Upper lobe of left lung (tissue), 6 donors: ENCODE measurements around the gene SSNA1. TPM values are rescaled to one million over a fixed set of nuclear protein-coding genes. Genes with fewer than 3 reads are reported as not detected.

Experiments used
- ATAC-seq, 2 donors: fragments of 200-7000 bp; cut with Tn5 transposase; one replicate each; pipeline ENCODE4 v1.9.1; 2022; ENCODE audit warnings: mild to moderate bottlenecking in 2 of 2, moderate library complexity in 2 of 2; ENCODE audit not compliant: low FRiP score in 2 of 2
- DNase-seq, 2 donors: peaks; one replicate each; pipeline ENCODE4 v3.0.0-alpha.2; 2019 to 2020
- H3K27ac ChIP-seq, 4 donors: fragments of 200-600 bp; sonication (generic); one replicate each; pipeline ENCODE4 v1.5.1; 2016 to 2019
- H3K27me3 ChIP-seq, 4 donors: fragments of 200-600 bp; sonication (generic); one replicate each; pipeline ENCODE4 v1.5.1; 2017 to 2019
- H3K36me3 ChIP-seq, 4 donors: fragments of 200-600 bp; sonication (generic); one replicate each; pipeline ENCODE4 v1.5.1; 2016 to 2019
- H3K4me1 ChIP-seq, 4 donors: fragments of 200-600 bp; sonication (generic); one replicate each; pipeline ENCODE4 v1.5.1; 2018 to 2019
- H3K4me3 ChIP-seq, 4 donors: fragments of 200-600 bp; sonication (generic); one replicate each; pipeline ENCODE4 v1.5.1; 2017 to 2019; ENCODE audit warnings: mild to moderate bottlenecking in 2 of 4, moderate library complexity in 1 of 4
- H3K9me3 ChIP-seq, 4 donors: fragments of 200-600 bp; sonication (generic); one replicate each; pipeline ENCODE4 v1.5.1; 2018 to 2019
- EP300 ChIP-seq, 4 donors: sonication (generic); formaldehyde crosslinking; IDR thresholded peaks; one replicate each; pipeline ENCODE4 v1.5.1; 2017; ENCODE audit warnings: antibody characterized with exemption in 4 of 4, control low read depth in 2 of 4
- POLR2A ChIP-seq, 4 donors: fragments of 450-650 bp; IDR thresholded peaks; one replicate each; pipeline ENCODE4 v1.5.1; 2016 to 2017; ENCODE audit warnings: antibody characterized with exemption in 4 of 4, mild to moderate bottlenecking in 2 of 4
- POLR2AphosphoS5 ChIP-seq, 2 donors: sonication (generic); formaldehyde crosslinking; IDR thresholded peaks; one replicate each; pipeline ENCODE4 v1.5.1; 2017; ENCODE audit warnings: antibody characterized with exemption in 2 of 2
- WGBS, 2 donors: methylation state at CpG; one replicate each; pipeline ENCODE4 v1.1.5; 2017 to 2018; 5-methylcytosine and 5-hydroxymethylcytosine counted together
- total RNA-seq, 6 donors: library from RNA; depleted of rRNA in 4 of 6; stranded (reverse); fragments of >200 nt in 4 of 6; gene quantifications; one replicate each; pipeline versions ENCODE4 v1.1.0 to v1.2.1, GENCODE V29; 2016 to 2021
- TF ChIP-seq, protein P1 (sequence below), 6 experiments: fragments of 450-650 bp in 4 of 6; fragments of 200-600 bp in 2 of 6; sonication (generic) in 2 of 6; IDR thresholded peaks; one replicate each; pipeline ENCODE4 v1.5.1; 2016 to 2019; ENCODE audit warnings: antibody characterized with exemption in 6 of 6
- donor health status: DM: no; HTN: no; CAD: no; lungs with moderate emphysema.
- donor health status: DM: no; HTN: yes; CAD: no; lungs with severe emphysema.

The SSNA1 gene
- total RNA-seq, 6 donors from 2014 or later = 39.8 to 110 (median 73.0) TPM

DNA sequence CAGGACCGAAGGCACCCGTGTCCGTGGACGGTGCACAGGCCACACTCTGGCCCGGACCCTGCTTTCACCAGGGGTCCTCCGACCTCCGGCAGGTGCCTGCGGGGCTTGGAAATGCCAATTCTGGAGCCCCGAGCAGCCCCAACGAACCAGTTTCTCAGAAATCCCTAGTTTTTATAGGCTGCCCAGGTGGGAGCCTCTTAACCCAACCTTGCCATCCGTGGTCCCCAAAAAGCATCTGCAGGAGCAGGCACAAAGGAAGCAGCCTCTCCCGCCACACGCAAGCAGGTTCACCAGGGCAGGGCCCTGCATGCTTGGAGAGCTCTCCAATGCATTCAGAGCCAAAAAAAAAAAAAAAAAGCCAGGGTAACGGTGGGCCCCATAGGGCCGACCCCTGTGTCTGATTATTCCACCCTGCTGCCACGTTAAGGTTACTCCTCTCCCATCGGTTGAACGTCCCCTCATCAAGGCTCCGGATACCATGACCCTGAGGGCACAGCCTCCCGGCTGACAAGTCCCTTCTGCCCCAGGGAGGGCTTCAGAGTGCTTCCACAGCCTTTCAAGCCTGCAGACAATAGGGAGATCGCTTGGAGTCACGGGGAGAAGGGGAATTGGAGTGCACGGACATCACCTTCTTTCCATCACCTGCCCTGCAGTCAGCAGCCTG lies 12.9 kb downstream of the SSNA1 start:
- DNase-seq (no peak), ATAC-seq (no peak)
- Histone ChIP-seq H3K27ac (peak overlapping the region; percentile 83 to 92 (median 86)), H3K36me3 (peaks cover 0 to 4% (median 0%) of the 10 kb centered on the region in 4 donors), H3K27me3 (no peaks in the 10 kb centered on the region), H3K4me3 (peak overlapping the region; percentile 52 to 94 (median 76)), H3K4me1 (peaks cover 38 to 86% (median 66%) of the 10 kb centered on the region in 4 donors), H3K9me3 (no peaks in the 10 kb centered on the region)
- TF ChIP-seq POLR2AphosphoS5 (IDR thresholded peaks at IDR 0.05) (no peak), POLR2A (IDR thresholded peaks at IDR 0.05) (no peak), EP300 (IDR thresholded peaks at IDR 0.05) (no peak)
- TF ChIP-seq, protein P1, sequence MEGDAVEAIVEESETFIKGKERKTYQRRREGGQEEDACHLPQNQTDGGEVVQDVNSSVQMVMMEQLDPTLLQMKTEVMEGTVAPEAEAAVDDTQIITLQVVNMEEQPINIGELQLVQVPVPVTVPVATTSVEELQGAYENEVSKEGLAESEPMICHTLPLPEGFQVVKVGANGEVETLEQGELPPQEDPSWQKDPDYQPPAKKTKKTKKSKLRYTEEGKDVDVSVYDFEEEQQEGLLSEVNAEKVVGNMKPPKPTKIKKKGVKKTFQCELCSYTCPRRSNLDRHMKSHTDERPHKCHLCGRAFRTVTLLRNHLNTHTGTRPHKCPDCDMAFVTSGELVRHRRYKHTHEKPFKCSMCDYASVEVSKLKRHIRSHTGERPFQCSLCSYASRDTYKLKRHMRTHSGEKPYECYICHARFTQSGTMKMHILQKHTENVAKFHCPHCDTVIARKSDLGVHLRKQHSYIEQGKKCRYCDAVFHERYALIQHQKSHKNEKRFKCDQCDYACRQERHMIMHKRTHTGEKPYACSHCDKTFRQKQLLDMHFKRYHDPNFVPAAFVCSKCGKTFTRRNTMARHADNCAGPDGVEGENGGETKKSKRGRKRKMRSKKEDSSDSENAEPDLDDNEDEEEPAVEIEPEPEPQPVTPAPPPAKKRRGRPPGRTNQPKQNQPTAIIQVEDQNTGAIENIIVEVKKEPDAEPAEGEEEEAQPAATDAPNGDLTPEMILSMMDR (IDR thresholded peaks at IDR 0.05) = no peak
- 25 to 33% methylated on average over 9 to 20 of the region's 23 CpGs for WGBS, 2 donors

DNA sequence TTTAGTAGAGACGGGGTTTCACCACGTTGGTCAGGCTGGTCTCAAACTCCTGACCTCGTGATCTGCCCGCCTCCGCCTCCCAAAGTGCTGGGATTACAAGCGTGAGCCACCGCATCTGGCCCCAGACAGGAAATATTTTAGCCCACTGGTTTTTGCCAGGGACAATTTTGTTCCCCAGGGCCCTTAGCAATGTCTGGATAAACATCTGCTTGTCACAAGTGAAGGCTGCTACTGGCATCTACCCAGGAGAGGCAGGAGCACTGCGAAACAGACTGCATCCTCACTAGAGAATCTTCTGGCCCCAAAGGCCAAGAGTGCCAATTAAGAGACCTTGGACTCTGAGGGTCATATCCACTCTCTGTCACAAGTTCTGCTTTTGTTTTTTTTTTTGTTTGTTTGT lies 14.5 kb downstream of the SSNA1 start:
- Histone ChIP-seq H3K4me3 (no peak overlapping the region), H3K4me1 (peaks cover 44 to 83% (median 64%) of the 10 kb centered on the region in 4 donors), H3K9me3 (no peaks in the 10 kb centered on the region), H3K27ac (no peak overlapping the region), H3K27me3 (no peaks in the 10 kb centered on the region), H3K36me3 (peaks cover 0 to 5% (median 2%) of the 10 kb centered on the region in 4 donors)
- 69 to 76% methylated on average over 8 of the region's 8 CpGs for WGBS, 2 donors
- TF ChIP-seq POLR2A (IDR thresholded peaks at IDR 0.05) = no peak
- TF ChIP-seq POLR2AphosphoS5 (IDR thresholded peaks at IDR 0.05) = no peak
- TF ChIP-seq, protein P1 (IDR thresholded peaks at IDR 0.05) = no peak
- no peak for TF ChIP-seq EP300 (IDR thresholded peaks at IDR 0.05)
- no peak for ATAC-seq
- DNase-seq = no peak

DNA sequence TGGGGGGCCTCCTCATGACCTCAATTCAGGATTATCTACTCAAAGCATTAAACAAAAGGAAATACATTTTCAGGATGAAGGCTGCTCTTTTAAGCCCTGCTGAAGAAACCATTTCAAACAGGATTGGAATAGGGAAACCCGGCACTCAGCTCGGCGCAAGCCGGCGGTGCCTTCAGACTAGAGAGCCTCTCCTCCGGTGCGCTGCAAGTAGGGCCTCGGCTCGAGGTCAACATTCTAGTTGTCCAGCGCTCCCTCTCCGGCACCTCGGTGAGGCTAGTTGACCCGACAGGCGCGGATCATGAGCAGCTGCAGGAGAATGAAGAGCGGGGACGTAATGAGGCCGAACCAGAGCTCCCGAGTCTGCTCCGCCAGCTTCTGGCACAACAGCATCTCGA lies 16.3 kb downstream of the SSNA1 start:
- peaks cover 0 to 11% (median 4%) of the 10 kb centered on the region in 4 donors for H3K36me3 ChIP-seq
- ATAC-seq (no peak), DNase-seq (peak in 1 of 2 donors; percentile 54)
- H3K27ac ChIP-seq = peak overlapping the region in 3 of 4 donors; percentile 88 to 89 (median 89)
- peaks cover 32 to 65% (median 48%) of the 10 kb centered on the region in 4 donors for H3K4me1 ChIP-seq
- H3K9me3 ChIP-seq = no peaks in the 10 kb centered on the region
- WGBS, 2 donors = 11 to 18% methylated on average over 19 to 21 of the region's 21 CpGs
- no peaks in the 10 kb centered on the region for H3K27me3 ChIP-seq
- TF ChIP-seq, protein P1 (IDR thresholded peaks at IDR 0.05) = no peak
- TF ChIP-seq EP300 (IDR thresholded peaks at IDR 0.05) (no peak), POLR2AphosphoS5 (IDR thresholded peaks at IDR 0.05) (no peak), POLR2A (IDR thresholded peaks at IDR 0.05) (no peak)
- H3K4me3 ChIP-seq = peak overlapping the region; percentile 78 to 96 (median 90)

DNA sequence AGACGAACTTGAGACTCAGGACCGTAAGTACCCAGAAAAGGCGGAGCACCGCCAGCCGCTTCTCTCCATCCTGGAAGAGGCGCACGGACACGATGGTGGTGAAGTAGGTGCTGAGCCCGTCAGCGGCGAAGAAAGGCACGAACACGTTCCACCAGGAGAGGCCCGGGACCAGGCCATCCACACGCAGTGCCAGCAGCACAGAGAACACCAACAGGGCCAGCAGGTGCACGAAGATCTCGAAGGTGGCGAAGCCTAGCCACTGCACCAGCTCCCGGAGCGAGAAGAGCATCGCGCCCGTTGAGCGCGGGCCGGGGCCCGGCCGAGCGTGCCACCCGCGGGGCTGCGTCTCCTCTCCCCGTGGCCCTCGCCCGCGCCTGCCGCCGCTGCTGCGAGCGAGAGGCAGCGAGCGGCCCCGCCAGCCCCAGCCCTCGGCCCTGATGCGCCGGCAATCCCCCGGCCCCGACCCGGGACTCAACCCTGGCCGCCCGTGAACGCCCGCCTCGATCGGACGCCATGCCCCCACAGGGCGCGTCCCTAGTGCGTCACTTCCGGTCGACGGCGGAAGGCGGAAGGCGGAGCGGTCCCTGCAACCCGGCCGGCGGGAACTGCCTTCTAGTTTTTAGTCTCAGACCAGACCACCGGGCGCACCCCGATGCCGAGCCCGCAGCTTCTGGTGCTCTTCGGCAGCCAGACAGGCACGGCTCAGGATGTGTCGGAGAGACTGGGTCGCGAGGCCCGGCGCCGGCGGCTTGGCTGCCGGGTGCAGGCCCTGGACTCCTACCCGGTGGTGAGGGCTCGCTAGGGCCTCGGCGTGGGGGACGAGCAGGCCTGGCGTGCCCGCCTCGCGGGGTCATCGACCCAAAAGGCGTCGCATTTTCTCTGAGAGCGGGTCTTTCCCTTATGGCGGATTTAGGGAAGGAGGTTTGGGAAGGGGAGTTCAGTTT lies 16.9 kb downstream of the SSNA1 start, which contains the start of the genes NDOR1 and TMEM203:
TSS of gene NDOR1 (plus strand) at position 575 of the 944 bp plus-strand sequence. CDS start at position 653, 78 bp downstream.
TSS of gene TMEM203 (minus strand) at position 523 of the 944 bp plus-strand sequence. CDS start at position 289, 234 bp downstream.
- Histone ChIP-seq H3K9me3 (no peaks in the 10 kb centered on the region), H3K27ac (peak within 1 kb of the TSS; percentile 85 to 89 (median 88)), H3K4me1 (peaks cover 31 to 63% (median 46%) of the 10 kb centered on the region in 4 donors), H3K27me3 (no peaks in the 10 kb centered on the region), H3K4me3 (peak within 1 kb of the TSS; percentile 78 to 96 (median 90)), H3K36me3 (peaks cover 0 to 17% (median 6%) of the 10 kb centered on the region in 4 donors)
- DNase-seq = peak; percentile 89 to 99
- TF ChIP-seq POLR2A (IDR thresholded peaks at IDR 0.05) (peak in 3 of 4 donors; percentile 65 to 89 (median 74)), EP300 (IDR thresholded peaks at IDR 0.05) (no peak), POLR2AphosphoS5 (IDR thresholded peaks at IDR 0.05) (peak; percentile 97 to 98)
- TF ChIP-seq, protein P1 (IDR thresholded peaks at IDR 0.05) = peak in 1 of 6 experiments; percentile 31
- peak; percentile 72 to 87 for ATAC-seq
- 1% methylated on average over 23 to 28 of the region's 98 CpGs for WGBS, 2 donors
